GM19238 (cell line): Measurements from ENCODE around the gene RNF183.
A peak's percentile ranks its signal among the peaks of the same experiment; 100 is the strongest.
"Not testable (repeated sequence)": the region's sequence is repeated elsewhere in the genome, so short reads cannot be mapped to it uniquely, and the experiment has no call there.

Experiments
- DNase-seq: peaks from one replicate; pipeline ENCODE4 v3.0.0; 2011; ENCODE audit warnings: low spot score; ENCODE audit not compliant: insufficient read length

The RNF183 gene

DNA sequence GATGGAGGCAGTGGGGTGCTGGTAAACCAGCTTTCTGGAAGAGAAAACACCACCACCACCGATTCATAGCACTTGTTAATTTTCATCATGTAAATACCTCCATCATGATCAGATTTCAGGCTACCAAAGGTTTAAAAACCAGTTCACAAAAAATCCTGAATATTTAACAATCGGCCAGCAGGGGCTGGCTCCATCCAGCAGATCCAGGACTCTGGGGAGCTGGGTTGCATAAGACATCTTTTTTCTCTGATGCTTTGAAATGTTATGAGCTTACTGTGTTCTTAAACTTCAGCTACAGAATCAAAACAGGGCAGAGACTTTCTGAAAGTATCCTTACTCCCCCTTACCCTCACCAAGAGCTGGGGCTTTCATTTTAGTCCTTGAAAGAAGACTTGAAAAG, 14.6 kb upstream of the RNF183 start:
- DNase-seq, result no peak

DNA sequence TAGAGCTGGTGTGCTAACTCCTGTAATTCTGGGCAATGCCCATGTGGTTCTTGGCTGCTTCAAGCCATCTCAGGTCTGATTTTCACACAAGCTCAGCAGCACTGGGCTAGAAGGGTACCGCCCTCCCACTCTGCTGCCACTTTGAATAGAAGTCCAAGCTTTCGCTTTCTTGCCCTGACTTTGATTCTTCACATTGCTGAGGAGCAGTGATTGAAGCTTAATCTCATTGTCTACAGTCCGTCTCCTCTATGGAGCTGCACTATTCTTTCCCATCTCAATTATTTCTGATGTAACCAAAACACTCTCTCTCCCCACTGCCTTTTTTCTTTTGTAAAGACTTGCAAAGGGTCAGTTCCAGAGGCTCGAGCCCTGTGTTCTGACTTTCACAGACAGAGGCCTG, 12.9 kb upstream of the RNF183 start:
- no peak for DNase-seq

DNA sequence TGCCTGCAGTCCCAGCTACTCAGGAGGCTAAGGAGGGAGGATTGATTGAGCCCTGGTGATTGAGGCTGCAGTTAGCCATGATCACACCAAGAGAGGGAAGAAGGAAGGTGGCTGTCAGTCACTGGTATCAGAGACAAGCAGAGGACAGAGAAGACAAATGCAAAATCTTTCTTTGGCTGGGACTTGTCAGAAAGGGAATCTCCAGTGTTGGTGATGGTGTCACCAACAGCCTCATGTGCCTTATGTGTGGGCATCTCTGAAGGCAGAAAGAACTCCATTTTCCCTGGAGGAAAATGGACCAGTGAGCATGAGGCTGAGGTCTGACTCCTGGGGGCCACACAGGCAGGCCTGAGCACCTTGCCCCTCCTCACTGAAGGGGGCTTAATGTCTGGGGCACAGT, 12.1 kb upstream of the RNF183 start:
- no peak for DNase-seq

DNA sequence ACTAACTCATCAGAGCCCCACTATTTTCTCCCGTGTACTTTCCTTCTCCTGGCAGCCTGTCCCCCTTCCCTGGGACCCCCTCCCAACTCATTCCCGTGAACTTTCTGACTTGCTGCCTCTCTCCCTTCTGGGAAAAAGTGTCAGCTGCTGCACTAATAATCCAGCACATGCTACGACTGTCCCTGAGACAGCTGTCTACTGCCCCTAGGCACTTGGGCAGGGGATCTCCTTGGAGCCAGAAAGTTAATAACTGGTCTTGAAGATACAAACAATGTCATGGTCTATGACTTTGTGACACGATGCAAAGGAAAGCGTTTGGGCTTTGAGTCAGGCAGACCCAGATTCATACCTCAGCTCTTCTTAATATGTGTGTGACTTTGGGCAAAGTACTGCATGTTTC, 10.1 kb upstream of the RNF183 start:
- no peak for DNase-seq

DNA sequence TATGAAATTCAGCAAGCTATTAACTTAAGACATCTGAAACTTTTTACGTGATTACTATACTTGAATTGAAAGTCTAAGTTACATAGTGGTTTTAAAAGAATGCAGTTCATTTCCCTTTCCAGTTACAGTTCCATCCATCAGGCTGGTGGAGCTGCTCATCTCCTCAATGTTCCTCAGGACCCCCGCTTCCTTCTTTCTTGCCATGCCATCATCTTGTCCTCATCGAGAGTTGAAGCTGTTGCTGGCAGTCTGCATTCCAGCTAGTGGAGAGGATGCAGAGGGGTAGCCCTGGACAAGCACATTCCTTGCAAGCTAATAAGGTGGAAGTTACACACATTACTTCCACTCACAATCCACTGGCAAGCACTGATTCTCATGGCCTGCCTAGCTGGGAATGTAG, 8.8 kb upstream of the RNF183 start:
- no peak for DNase-seq

DNA sequence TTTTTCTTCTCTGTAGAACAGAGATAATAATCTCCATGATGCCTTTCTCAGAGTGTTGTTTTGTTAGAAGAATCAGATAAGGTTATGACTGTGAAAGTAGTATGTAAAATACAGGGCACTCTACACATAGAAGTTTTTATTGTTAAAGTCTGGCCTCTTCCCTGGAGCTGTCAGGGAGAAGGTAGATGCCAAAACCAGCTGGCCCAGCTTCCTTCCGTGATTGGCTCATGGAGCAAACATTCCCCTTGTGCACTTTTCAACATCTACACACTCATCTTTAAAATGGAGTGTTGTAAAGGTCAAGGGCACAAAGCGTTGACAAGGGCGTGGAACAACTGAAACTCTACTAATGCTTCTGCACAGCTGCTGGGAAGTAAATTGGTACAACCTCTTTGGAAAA, 7.4 kb upstream of the RNF183 start:
- no peak for DNase-seq

DNA sequence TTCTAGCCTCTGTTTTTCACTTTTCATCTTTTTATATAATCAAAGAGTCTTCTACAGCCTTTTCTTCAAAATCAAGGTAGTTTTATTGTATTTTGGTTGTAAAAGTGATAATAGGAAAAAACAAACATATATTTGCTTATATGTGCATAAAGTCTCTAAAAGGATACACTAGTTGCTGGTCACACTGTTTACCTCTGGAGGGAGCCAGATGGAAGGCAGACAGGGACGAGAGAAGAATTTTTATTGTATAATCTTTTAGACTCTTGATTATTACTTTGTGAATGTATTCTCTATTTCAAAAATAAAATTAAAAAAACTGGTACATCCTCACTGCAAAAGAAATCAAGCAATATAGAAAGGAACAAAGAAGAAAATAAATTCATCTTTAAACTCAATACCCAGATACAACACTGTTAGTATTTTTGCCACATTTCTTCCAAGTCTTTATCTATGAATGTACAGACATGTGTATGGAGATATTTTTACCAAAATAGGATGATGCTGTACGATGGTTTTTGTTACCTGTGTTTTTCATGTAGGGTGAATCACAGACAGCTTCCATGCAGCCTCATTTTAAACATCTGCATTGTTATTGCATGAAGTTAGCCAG, 6.1 kb upstream of the RNF183 start:
- peak; percentile 12 for DNase-seq

DNA sequence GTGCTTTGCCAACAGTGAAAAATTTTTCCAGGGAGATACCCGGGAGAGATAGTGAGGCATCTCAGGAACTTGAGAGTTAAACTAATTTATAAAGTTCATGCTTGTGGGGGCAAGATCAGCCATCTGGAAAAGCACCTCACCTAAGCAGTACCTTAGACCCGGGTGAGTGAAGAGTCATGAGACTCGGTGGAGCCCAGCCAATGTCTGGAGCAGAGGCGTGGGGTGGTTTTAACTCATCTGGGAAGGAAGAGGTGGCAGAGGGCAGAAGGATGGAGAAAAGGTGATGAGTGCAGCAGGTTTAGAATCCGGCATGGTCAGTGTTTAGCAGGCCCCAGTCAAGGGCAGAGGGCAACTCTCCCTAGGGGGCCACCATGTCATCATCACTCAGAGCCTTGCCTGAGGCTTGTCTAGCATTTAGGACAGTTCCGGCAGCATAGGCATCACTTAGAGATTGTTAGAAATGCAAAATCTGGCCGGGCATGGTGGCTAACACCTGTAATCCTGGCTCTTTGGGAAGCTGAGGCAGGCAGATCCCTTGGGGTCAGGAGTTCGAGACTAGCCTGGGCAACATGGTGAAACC, 4.3 kb upstream of the RNF183 start:
- DNase-seq, result no peak

DNA sequence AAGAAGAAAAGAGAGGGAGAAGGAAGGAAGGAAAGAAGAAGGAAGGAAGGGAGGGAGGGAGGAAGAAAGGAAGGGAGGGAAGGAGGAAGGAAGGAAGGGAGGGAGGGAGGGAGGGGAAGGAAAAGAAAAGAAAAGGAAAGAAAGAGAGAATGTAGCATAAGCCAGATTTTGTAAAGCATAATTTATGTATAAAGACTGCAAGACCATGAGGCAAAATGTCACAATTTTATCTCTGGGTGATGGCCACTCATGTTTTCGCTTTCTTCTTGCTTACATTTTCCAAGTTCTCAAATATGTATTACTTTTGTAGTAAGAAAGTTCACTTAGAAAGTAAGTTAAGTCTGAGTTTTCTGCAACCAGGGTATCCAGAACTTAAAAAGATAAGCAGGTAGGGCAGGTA, 3.4 kb upstream of the RNF183 start:
- DNase-seq, result no peak

DNA sequence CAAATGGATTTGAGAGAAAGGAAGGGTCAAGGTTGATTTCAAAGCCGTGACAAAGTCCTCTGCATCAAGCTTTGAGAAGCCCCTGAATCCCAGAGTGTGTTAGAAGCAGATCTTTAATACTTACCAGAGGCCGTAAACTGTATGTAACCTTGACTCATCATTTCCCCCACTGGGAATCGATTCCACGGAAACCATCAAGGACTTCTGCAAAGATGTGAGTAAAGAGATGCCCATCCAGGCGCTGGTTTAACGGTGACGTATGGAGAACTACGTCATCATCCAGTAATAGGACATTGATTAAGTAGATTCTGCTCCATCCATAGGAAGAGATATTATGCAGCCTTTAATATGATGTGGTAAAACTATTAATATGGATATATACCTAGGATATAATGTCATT, 1.6 kb downstream of the RNF183 start:
- DNase-seq, result no peak

DNA sequence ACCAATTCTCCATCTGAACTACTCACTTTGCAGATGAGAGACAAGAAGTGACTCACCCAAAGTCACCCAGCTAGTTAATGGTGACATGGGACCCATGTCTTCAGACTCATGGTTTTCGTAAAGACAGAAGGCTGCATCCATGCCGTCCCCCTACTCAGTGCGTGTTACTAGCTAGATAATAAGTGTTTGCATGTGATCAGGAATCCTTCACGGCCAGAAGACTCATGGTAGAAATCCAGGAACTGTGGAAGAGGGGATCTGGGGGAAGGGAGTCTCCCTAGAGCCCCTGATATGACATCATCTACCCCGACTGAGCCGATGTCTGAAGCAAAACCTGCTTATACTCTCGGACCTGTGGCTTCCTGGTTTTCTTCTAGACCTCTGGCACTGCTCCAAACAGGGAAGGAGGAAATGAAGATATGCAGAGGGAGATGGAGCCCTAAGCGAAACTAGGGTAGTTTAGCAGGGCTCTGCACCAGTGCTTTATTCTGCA, 3.3 kb downstream of the RNF183 start:
- DNase-seq, result no peak

DNA sequence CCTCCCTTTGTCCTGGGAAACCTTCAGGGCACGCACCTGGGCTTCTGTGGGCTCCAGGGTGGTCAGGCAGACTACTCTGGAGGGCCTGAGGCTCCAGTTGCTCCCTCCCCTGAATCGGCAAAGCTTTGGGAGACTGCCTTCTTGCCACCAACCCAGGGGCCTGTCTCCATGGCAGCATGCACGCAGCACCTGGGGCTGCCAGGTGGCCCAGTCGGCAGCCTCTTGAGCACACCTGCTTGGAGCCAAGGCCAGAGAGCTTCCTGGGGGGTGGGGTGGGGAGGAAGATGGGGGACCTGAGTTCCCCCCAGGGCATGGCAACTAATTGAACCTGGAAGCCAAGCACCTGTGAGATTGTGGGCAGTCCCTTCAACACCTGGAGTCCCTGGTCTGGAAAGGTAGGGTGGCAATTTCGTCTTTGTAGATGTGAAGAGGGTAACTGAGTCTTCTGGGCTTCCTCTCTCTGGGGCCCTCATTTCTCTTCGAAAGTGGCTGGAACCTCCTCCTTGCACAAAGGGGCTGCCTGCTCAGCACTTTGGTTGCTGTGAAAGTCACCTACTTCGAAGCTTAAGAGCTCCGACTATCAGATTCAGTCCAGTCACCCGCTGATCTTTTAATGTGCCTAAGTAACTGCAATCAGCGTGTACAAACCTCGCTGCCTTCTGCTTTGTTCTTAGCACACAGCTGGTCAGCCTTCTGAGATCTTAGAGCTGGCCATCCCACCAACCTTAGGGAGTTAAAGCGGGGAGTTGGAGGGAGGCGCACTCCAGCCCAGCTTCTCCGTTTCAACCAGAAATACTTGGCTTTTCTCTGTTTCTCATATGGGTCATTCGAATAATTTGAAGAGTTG, 4.0 kb downstream of the RNF183 start:
- no peak for DNase-seq

DNA sequence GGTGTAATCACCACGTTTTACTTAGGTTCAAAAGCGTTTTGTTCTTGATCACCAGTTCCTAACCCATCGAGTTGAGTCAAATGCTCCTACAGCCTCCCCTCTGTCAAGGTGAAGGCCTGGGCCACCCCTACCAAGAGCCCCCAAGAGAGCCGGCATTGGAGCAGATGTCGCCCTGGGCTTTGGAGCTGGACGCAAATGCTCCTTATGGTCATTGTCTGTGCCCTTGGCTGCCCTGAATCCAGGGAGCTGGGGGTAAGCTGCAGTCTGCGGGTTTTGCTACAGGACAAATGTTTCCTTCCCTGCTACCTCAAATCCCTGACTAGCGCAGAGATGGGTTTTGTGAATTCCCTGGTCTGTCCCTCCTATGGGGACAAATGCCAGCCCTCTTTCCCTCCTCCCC, 4.9 kb downstream of the RNF183 start:
- no peak for DNase-seq

DNA sequence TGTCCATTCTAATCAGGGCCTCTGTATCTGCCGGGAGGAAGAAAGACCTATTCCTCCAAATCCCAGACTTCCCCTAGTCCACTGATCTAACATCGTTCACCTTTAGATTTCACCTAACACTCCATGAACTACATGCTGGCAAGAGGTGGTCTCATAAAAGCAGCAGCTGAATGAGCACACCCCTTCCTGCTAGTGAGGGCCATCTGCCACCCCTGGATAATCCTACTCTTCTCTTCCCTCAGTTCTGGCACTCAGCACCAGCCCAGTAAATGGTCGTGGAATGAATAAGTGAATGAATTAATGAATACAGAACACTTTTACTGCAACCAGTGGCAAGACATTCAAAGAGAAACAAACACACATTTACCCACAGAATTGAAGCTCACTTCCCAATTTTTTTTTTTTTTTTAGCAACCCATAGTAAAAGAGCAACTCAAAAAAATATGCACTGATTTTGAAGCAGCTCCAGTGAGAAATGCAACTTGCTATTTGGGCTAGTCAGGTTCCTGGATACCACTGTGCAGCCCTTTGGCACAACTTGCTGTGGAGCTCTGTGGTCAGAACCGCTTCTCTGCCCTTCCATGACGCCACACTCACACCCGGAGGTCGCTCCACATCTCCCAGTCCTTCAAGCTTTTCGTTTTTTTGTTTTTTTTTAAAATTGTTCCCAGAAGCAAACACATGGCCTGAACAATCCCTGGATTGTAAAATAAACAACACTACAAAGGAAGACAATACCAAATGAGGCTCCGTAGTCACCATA, 6.2 kb downstream of the RNF183 start:
- DNase-seq, result no peak

DNA sequence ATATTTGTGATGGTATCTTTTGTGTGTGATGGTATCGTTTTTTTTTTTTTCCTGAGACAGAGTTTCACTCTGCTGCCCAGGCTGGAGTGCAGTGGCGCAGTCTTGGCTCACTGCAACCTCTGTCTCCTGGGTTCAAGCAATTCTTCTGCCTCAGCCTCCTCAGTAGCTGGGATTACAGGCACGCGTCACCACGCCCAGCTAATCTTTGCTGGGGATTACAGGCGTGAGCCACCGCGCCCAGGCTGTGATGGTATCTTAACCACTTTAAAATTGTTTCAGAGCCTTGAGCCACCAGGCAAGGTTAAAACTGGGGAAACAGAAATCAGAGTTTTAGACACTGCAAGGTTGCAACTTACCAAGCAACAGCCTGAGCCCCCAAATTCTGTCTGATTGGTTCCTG, 6.9 kb downstream of the RNF183 start:
- DNase-seq, result not testable (repeated sequence)

DNA sequence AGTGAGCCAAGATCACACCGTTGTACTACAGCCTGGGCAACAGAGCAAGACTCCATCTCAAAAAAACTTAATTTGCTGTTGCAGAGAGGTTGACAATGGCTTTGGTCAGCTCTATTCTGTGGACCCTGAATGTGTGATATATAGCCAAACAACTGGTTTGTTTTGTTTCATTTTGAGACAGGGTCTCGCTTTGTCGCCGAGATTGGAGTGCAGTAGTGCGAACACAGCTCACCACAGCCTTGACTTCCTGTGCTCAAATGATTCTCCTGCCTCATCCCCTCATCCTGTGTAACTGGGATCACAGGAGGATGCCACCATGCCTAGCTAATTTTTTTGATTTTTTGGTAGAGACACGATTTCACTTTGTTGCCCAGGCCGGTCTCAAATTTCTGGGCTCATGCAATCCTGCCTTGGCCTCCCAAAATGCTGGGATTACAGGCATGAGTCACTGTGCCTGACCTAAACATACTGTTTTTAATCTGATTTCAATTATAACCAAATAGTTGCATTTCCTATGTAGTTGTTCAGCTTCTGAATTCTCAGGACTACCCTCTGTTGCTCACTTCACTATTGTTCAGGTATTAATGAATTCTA, 9.8 kb downstream of the RNF183 start:
- DNase-seq, result no peak

DNA sequence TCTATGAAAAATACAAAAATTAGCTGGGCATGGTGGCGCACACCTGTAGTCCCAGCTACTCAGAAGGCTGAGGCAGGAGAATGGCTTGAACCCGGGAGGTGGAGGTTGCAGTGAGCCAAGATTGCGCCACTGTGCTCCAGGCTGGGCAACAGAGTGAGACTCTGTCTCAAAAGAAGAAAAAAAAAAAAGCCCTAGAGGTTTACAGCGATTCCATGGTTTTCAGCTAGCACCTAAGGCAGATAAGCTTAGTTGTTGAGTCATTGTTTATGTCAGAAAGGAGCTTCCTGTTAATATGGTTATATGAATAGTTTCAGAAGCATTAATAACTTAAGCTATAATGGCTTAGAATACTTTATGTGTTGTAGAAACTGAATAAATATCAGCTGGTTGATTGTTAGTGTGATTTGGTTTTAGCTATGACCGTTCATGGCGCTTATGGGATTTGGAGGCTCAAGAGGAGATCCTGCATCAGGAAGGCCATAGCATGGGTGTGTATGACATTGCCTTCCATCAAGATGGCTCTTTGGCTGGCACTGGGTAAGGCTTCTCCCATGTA, 13.0 kb downstream of the RNF183 start:
- DNase-seq, result no peak

DNA sequence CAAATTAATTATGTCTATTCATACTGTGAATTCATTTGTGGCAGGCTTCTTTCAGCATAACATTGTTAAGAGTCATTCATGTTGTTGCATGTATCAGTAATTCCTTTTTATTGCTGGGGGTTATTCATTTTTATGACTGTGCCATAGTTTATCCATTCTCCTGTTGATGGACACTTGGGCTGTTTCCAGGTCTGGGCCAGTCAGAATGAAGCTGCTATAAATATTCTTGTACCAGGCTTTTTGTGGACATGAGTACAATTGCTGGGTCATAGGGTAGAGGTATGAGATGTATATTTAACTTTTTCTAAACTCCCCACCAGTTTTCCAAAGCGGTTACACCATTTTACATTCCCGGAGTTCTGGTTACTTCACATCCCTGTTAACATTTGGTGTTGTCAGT, 14.1 kb downstream of the RNF183 start:
- DNase-seq, result no peak

DNA sequence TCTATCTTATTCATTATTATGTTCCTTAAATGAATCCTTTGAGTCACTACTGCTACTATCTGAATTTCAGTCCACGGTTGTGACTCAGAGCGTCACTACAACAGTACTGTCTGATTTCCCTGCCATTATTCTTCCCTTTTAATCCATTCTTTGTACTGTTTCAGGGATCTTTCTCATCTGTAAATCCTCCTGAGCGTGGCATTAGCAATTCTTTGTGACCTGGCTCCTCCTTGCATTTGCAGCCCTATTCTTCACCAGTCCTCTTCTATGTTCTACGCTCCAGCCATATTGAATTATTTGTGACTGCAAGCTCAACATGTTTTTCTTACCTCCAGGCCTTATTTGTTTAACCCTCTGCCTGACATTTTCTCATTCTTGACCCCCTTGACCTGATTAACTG, 21.8 kb downstream of the RNF183 start:
- DNase-seq, result no peak

DNA sequence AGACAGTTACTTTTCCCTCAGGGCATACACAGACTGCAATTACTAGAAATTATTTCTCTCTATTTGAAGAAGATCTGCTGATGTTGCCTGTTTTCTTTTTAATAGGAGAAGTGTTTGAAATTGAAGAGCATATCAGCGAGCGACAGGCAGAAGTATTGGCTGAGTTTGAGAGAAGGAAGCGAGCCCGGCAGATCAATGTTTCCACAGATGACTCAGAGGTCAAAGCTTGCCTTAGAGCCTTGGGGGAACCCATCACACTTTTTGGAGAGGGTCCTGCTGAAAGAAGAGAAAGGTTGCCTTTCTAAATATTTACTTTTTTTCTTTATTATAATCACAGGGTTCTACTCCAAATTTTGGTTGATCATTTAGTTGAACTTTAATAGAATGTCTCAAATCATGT, 24.3 kb downstream of the RNF183 start:
- DNase-seq, result no peak
